B cell (primary cell): Measurements from ENCODE around the gene CMIP. TPM values are rescaled to one million over a fixed set of nuclear protein-coding genes. Genes with fewer than 3 reads are reported as not detected.

ENCODE experiments used
- ATAC-seq: fragments of 200-7000 bp; cut with Tn5 transposase; one replicate; pipeline ENCODE4 v1.10.0; 2021; ENCODE audit warnings: low read depth, mild to moderate bottlenecking, moderate number of reproducible peaks, moderate library complexity
- CTCF ChIA-PET: fragments of 350-600 bp; sonication (Branson Sonifier 250); formaldehyde crosslinking; loops from one replicate; lab custom pipeline; 2021; ENCODE audit warnings: antibody characterized with exemption, inconsistent platforms; lab: Charles Lee
- POLR2A ChIA-PET: fragments of 350-600 bp; sonication (Branson Sonifier 250); formaldehyde crosslinking; loops from one replicate; lab custom pipeline; 2021; ENCODE audit warnings: antibody characterized with exemption; lab: Charles Lee
- DNase-seq: peaks from one replicate; pipeline ENCODE4 v3.0.0; 2013
- H2AFZ ChIP-seq: 2 replicates; pipeline ENCODE4 v1.6.1; 2012; ENCODE audit warnings: mild to moderate bottlenecking, low read depth, low read length; ENCODE audit not compliant: insufficient read depth, poor library complexity, severe bottlenecking
- H3K27ac ChIP-seq, 2 donors: 1 replicate in 1 of 2; 2 replicates in 1 of 2; pipeline ENCODE4 v1.5.1; 2012 to 2013; ENCODE audit warnings: low read length in 2 of 2, mild to moderate bottlenecking in 2 of 2, moderate library complexity in 1 of 2
- H3K27me3 ChIP-seq, 4 experiments: fragments of 200-600 bp in 1 of 4; sonication (generic) in 1 of 4; replicated peaks in 1 of 4; 1 replicate in 2 of 4; 2 replicates in 2 of 4; pipeline versions ENCODE4 v1.6.1 to v1.7.0; 2013 to 2016; ENCODE audit warnings: low read length in 3 of 4, mild to moderate bottlenecking in 2 of 4, mixed read lengths in 1 of 4, moderate library complexity in 1 of 4; ENCODE audit not compliant: insufficient read depth in 4 of 4, control insufficient read depth in 3 of 4; ENCODE audit errors: control extremely low read depth in 1 of 4
- H3K36me3 ChIP-seq, 2 experiments: replicated peaks in 1 of 2; 1 replicate in 1 of 2; 2 replicates in 1 of 2; pipeline versions ENCODE4 v1.6.1 to v1.7.1; 2013; ENCODE audit warnings: low read length in 1 of 2; ENCODE audit not compliant: insufficient read depth in 2 of 2, control insufficient read depth in 1 of 2; ENCODE audit errors: control extremely low read depth in 1 of 2, extremely low read depth in 1 of 2
- H3K4me1 ChIP-seq, 2 donors: fragments of 200-600 bp in 1 of 2; sonication (generic) in 1 of 2; 1 replicate in 1 of 2; 2 replicates in 1 of 2; pipeline versions ENCODE4 v1.5.1 to v1.6.1; 2013 to 2017; ENCODE audit warnings: low read length in 2 of 2; ENCODE audit not compliant: control insufficient read depth in 2 of 2, insufficient read depth in 2 of 2
- H3K4me2 ChIP-seq: replicated peaks from 2 replicates; pipeline ENCODE3; 2012; ENCODE audit warnings: mild to moderate bottlenecking, low read depth, low read length; ENCODE audit not compliant: poor library complexity, severe bottlenecking
- H3K4me3 ChIP-seq, 5 experiments: fragments of 200-600 bp in 1 of 5; sonication (generic) in 1 of 5; 1 replicate in 3 of 5; 2 replicates in 2 of 5; pipeline versions ENCODE4 v1.5.1 to v1.7.0; 2011 to 2016; ENCODE audit warnings: low read length in 4 of 5, mild to moderate bottlenecking in 4 of 5, low read depth in 2 of 5, control low read depth in 1 of 5, moderate library complexity in 1 of 5; ENCODE audit not compliant: insufficient read depth in 1 of 5; ENCODE audit errors: control extremely low read depth in 1 of 5, extremely low read depth in 1 of 5
- H3K79me2 ChIP-seq: fragments of 200-600 bp; sonication (generic); one replicate; pipeline ENCODE4 v1.6.0; 2016; ENCODE audit warnings: low read length; ENCODE audit not compliant: control insufficient read depth, insufficient read depth
- H3K9ac ChIP-seq: fragments of 200-600 bp; sonication (generic); 2 replicates; pipeline ENCODE4 v1.6.1; 2017; ENCODE audit warnings: mild to moderate bottlenecking, low read length, moderate library complexity
- H3K9me3 ChIP-seq, 3 donors: one replicate each; pipeline versions ENCODE4 v1.6.1 to v1.7.1; 2013; ENCODE audit warnings: low read length in 2 of 3; ENCODE audit not compliant: control insufficient read depth in 2 of 3, insufficient read depth in 1 of 3; ENCODE audit errors: control extremely low read depth in 1 of 3
- H4K20me1 ChIP-seq: 2 replicates; pipeline ENCODE4 v1.6.0; 2012; ENCODE audit warnings: mild to moderate bottlenecking, low read length; ENCODE audit not compliant: insufficient read depth, control insufficient read depth, poor library complexity, severe bottlenecking
- H3K27ac Mint-ChIP-seq: one replicate; pipeline ENCODE4 v1.8.0; 2021; ENCODE audit warnings: mixed read lengths
- H3K27me3 Mint-ChIP-seq: one replicate; pipeline ENCODE4 v1.8.0; 2021; ENCODE audit warnings: mixed read lengths
- H3K4me1 Mint-ChIP-seq: one replicate; pipeline ENCODE4 v1.8.0; 2021; ENCODE audit warnings: mixed read lengths
- H3K4me3 Mint-ChIP-seq: one replicate; pipeline ENCODE4 v1.8.0; 2021; ENCODE audit warnings: mixed read lengths
- H3K9me3 Mint-ChIP-seq: one replicate; pipeline ENCODE4 v1.8.0; 2022; ENCODE audit warnings: mixed read lengths; ENCODE audit not compliant: insufficient read depth
- CTCF ChIP-seq: fragments of 200-600 bp; IDR thresholded peaks from one replicate; pipeline ENCODE4 v1.8.0; 2022; ENCODE audit warnings: antibody characterized with exemption, mild to moderate bottlenecking
- EZH2 ChIP-seq: IDR thresholded peaks from 2 replicates; pipeline ENCODE4 v1.6.1; 2012; ENCODE audit warnings: borderline replicate concordance, low read depth, mild to moderate bottlenecking, moderate library complexity, low read length; ENCODE audit not compliant: insufficient read depth, poor library complexity, severe bottlenecking
- WGBS: methylation state at CpG from one replicate; pipeline ENCODE4 v1.1.5; 2013; ENCODE audit warnings: missing lambda C conversion rate; ENCODE audit not compliant: insufficient coverage; 5-methylcytosine and 5-hydroxymethylcytosine counted together
- intact Hi-C: fragments of 100-400 bp; cut with micrococcal nuclease; formaldehyde crosslinking; loops from one replicate; pipeline ENCODE4 v1.10.0; 2022
- polyA plus RNA-seq: library from polyadenylated mRNA; depleted of rRNA; stranded (reverse); fragments of >200 nt; gene quantifications from 2 replicates; pipeline ENCODE4 v1.2.3, GENCODE V29; 2012
- total RNA-seq, 2 donors: library from RNA; stranded (reverse); fragments of 120-200 nt in 1 of 2; gene quantifications; 1 replicate in 1 of 2; 2 replicates in 1 of 2; pipeline versions ENCODE4 v1.2.3 to v1.2.4, GENCODE V29; 2013 to 2022

CMIP gene
- total and polyA plus RNA-seq, 2 donors (not counting 1 experiment from before 2014, with no cell fraction given), result 27.1 to 155 TPM

DNA sequence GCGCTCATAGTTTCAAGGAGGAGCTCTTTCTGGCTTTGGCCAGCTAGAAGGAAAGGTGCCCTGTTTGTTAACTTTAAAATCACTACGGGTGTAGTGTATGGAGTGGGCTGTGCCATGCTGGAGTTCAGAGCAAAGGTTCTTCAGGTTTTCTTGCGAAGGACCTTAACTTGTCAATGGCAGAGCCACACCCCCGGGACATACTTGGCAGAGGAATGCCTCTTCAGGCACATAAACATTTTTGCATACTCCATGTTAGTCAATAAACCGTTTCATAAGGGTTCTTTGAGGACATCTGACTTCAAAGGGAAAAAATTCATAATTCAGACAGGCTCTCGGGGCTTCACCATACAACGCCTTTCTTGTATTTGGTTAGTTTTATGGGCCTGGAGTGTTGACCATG is 221.5 kb downstream of the CMIP start:
- no peak overlapping the region for H2AFZ ChIP-seq
- H4K20me1 ChIP-seq, result peaks cover 4% of the 10 kb centered on the region
- no peak overlapping the region for H3K27ac Mint-ChIP-seq

More for the DNA sequence above, 221.5 kb downstream of the CMIP start:
- intact Hi-C loops, result no loop called here
- Histone ChIP-seq H3K9me3 (peaks cover 0 to 7% (median 0%) of the 10 kb centered on the region in 3 donors), H3K79me2 (peaks cover 5% of the 10 kb centered on the region), H3K27ac (no peak overlapping the region), H3K9ac (no peak overlapping the region), H3K4me2 (no peak overlapping the region), H3K27me3 (no peaks in the 10 kb centered on the region), H3K4me1 (no peaks in the 10 kb centered on the region), H3K36me3 (peaks cover 0 to 71% of the 10 kb centered on the region in 2 experiments), H3K4me3 (no peak overlapping the region)
- ChIA-PET CTCF (no interaction called here), POLR2A (no interaction called here)
- ATAC-seq, result no peak
- TF ChIP-seq CTCF (no peak), EZH2 (no peak)
- whole genome bisulfite sequencing, result 95% methylated on average over 4 of the region's 7 CpGs
- no peaks in the 10 kb centered on the region for H3K4me1 Mint-ChIP-seq
- DNase-seq, result no peak
- no peak overlapping the region for H3K4me3 Mint-ChIP-seq
- H3K27me3 Mint-ChIP-seq, result no peaks in the 10 kb centered on the region
- H3K9me3 Mint-ChIP-seq, result no peaks in the 10 kb centered on the region
